GM21576 (cell line): ENCODE measurements around the gene SPRN.
"Not testable (repeated sequence)": the region's sequence is repeated elsewhere in the genome, so short reads cannot be mapped to it uniquely, and the experiment has no call there.

Experiments used
- ATAC-seq: cut with Tn5 transposase; IDR thresholded peaks from one replicate; pipeline ENCODE4 v1.9.1; 2021; ENCODE audit warnings: mild to moderate bottlenecking, moderate library complexity; ENCODE audit not compliant: unreplicated experiment

Gene SPRN, protein sequence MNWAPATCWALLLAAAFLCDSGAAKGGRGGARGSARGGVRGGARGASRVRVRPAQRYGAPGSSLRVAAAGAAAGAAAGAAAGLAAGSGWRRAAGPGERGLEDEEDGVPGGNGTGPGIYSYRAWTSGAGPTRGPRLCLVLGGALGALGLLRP

GRCh38 chr10:133424601-133425000 is at the start of gene SPRN:
Gene SPRN (minus strand): TSS chr10:133424625. CDS start chr10:133423681, 944 bp downstream.
- ATAC-seq = not testable (repeated sequence)

DNA sequence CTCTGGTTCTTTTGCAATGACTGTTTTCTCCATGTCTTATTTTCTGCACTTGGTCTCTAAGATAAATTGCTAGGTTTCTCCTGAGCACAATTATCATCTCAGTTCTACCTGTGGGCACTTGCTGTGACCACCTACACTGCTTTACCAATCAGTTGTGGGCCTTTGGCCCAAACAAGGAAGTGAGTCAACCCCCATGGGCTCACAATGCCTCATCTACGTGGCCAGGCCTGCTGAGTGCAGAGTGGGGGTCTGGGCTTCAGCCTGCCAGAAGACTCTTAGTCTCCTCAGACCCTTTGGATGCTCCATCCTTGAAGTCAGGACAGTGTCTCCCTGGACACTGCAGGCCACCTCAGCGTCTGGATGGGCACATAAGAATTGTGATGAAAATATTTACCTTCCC is 49.6 kb upstream of the SPRN start:
- ATAC-seq = no peak

- no peak for ATAC-seq
Observed at GRCh38 chr10:133473270-133473669, 48.8 kb upstream of the SPRN start.

DNA sequence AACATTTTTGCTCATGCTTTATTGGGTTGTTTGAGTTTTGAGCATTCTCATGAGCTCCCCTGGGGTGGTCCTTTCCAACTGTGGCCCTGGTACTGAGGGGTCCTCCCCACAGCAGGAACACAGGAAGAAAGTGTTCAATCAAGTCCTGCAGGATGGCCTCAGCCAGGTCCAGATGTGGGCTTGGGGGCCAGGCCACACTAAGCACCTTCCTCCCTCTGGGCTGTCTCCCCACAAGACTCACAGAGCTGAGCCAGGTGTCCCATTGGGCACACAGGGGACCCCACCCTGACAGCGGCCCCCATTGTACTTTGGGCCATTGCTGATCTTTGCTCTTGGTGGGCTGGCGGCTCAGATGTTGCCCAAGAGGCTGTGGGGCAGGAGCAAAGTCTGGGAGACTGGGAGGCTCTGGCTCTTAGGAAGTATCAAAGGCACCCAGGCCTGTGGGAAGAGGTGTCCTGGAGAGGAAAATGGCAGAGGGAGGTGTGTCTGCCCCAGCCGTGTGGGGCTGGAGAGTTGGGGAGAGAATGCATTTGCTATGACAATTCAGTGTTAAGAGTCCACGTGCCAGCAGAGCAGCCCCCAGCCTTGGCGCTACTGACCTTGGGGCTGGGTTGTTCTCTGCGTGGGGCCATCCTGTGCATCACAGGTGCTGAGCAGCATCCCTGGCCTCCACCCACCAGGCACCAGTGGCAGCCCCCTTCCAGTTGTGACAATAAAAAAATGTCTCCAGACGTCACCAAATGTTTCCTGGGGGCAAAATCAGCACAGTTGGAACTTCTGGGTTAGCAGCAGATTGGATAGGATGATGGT is 47.1 kb upstream of the SPRN start:
- no peak for ATAC-seq

GRCh38 chr10:133469205-133469604 is 44.8 kb upstream of the SPRN start:
- not testable (repeated sequence) for ATAC-seq

DNA sequence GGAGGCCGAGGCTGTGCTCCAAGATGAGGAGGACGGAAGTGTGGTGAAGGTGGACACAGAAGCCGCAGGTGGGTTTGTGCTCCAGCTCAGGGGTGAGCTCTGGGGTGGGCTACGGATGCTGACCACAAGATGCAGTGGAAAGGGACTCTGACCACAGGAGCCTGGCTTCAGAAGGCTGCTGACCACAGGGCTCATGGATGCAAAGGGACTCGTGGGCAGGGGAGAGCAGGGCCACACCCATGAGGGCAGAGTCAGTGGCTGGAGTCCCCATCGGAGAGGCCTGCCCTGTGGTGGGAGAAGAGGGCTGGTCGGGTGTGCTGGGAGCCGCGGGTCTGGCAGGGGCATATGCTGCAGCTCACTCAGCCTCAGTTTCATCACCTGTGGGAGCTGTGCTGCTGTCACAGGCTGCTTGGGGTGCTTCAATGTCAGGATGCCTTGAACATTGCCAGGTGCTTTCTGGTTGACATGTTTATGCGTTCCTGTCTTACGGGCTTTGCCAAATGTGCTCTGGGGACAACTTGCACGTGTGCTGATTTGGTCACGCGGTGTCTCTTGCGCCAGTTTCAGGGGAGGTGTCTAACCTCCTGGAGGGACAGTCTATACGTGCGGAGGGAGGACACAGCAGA is 43.0 kb upstream of the SPRN start:
- no peak for ATAC-seq

- ATAC-seq = no peak
Observed at GRCh38 chr10:133466683-133467275, 42.4 kb upstream of the SPRN start.

DNA sequence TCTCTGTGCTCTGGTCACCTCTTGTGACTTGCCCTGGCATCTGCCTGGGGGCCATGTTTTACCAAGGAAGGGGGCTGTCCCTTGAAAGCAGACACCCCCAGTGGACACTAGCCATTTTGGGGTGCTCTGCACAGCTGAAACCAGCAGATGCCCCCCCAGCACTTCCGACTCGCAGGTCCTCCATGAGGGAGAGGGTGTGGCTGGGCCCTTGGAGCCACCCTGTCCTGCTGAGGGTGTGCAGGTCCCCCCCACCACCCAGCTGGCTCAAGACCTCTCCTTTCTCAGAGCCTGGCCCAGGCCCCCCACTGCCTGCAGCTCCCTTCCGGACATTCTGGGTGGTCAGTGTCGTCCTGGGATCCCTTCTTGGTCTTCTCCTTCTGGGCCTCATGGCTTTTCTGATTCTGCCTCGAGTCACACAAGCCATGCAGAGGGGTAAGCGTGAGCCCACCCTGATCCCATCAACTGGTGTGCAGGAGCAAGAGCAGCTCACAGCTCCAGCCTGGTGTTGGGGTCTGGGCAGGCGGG is 41.6 kb upstream of the SPRN start:
- no peak for ATAC-seq

- ATAC-seq = no peak
Observed at GRCh38 chr10:133465191-133465949, 40.9 kb upstream of the SPRN start.

- no peak for ATAC-seq
Observed at GRCh38 chr10:133464582-133465031, 40.2 kb upstream of the SPRN start.

GRCh38 chr10:133462512-133463305 is 38.3 kb upstream of the SPRN start:
- no peak for ATAC-seq

DNA sequence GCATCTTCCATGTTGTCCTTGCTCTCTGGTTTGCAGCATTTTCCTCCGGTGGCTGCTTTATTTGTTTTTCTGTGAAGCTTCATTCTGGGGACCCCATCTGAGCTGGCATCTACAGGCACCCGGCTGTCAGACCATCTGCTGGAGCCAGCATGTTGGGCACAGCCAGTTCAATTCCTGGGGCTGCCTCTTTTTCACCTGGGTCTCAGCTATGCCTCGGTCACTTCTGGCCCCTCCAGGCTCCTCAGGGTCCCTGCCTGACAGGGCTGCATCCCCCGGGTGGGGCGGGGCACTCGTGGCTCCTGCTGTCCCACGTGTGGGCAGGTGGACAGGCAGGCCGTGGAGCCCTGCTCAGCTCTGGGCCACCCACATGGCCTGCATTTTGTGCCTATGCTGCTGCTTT is 37.4 kb upstream of the SPRN start:
- no peak for ATAC-seq

GRCh38 chr10:133461027-133461426 is 36.6 kb upstream of the SPRN start:
- ATAC-seq = no peak

DNA sequence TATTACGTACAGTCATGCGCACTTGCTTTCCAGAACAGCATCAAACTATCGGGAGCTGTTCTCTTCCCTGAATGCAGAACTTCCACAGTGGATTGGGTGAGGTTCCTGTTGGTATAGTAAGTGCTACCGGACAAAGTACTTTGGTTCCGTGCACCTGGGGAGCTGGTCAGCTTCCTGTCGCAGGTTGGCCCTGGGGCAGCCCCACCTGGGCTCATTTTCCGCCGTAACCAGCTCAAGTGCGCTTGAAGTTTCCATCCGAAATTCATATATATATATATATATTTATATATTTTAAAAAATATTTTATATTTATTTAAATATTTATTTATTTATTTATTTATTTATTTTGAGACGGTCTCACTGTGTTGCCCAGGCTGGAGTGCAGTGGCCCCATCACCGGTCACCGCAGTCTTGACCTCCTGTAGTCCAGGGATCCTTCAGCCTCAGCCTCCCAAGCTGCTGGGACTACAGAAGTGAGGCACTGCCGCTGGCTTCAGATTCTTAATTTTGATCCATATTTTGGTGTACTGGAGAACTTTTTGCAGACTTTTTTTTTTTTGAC is 35.9 kb upstream of the SPRN start:
- no peak for ATAC-seq

DNA sequence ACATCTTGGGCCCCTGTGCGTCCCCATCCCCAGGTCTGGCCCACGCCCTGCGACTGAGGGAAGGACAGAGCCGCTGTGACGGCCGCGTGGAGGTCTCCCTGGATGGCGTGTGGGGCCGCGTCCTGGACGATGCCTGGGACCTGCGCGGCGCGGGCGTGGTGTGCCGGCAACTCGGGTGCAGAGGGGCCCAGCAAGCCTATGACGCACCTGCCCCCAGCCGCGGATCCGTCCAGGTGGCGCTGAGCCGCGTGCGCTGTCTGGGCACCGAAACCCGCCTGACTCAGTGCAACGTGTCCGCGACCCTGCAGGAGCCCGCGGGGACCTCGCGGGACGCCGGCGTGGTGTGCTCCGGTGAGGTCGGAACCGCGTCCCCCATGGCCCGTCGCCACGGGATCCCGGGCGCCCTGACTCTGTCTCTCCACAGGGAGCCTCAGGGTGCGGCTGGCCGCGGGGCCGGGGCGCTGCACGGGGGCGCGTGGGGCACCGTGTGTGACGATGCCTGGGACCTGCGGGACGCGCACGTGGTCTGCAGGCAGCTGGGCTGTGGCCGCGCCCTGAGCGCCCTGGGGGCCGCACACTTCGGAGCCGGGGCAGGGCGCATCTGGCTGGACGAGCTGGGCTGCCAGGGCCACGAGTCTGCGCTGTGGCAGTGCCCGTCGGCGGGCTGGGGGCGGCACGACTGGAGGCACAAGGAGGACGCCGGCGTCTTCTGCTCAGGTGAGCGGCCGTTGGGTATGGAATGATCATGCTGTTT is 35.2 kb upstream of the SPRN start:
- ATAC-seq = no peak

DNA sequence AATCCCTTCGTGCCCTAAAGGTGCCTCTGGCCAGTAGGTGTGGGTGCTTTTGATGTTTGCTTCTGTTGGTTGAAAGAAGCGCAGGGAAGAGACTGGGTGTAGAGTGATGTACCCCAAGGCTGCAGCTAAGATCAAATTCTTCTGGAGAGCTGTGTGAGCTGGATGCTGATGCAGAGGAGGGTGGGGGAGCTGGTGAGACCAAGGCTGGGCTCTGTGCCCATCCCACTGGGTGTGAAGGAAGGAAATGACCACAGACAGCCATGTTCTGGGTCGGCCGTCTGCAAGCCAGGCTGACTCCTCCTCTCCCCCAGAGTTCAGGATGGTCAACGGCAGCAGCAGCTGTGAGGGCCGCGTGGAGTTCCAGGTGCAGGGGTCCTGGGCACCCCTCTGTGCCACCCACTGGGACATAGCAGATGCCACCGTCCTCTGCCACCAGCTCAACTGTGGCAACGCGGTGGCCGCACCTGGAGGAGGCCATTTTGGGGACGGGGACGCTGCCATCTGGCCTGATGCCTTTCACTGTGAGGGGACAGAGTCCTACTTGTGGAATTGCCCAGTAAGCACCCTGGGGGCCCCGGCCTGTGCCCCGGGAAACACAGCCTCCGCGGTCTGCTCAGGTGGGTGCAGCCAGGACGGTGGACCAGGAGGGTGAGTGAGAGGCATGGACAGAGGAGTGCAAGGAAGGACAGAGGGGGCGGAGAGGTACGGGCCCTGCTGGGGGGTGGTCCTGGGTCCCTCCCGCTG is 34.5 kb upstream of the SPRN start:
- no peak for ATAC-seq

GRCh38 chr10:133458021-133458709 is 33.7 kb upstream of the SPRN start:
- ATAC-seq = no peak
